GM10266 (cell line): ENCODE results near the gene AGTPBP1.

ENCODE experiments used
- DNase-seq: peaks from one replicate; pipeline ENCODE4 v3.0.0; 2012; ENCODE audit errors: extremely low spot score
- TF ChIP-seq, protein P1 (sequence below): IDR thresholded peaks from 2 replicates; pipeline ENCODE4 v1.5.1; 2012; ENCODE audit warnings: mild to moderate bottlenecking, low read depth; ENCODE audit not compliant: control insufficient read depth, insufficient read depth; ENCODE audit errors: missing control alignments

The AGTPBP1 gene

DNA sequence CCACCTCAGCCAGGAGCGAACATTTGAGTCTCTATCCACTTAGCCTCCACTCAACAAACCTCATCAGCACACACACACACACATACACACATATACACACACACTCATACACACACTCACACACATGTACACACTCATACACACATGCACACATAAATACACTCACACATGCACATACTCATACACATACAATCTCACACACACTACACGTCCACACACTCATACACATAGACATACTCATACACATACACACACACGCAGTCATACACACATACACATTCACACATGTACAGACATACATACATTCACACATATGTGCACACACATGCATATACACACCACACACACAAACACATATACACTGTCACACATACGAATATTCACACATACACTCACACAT, 208.2 kb downstream of the AGTPBP1 start:
- TF ChIP-seq, protein P1, sequence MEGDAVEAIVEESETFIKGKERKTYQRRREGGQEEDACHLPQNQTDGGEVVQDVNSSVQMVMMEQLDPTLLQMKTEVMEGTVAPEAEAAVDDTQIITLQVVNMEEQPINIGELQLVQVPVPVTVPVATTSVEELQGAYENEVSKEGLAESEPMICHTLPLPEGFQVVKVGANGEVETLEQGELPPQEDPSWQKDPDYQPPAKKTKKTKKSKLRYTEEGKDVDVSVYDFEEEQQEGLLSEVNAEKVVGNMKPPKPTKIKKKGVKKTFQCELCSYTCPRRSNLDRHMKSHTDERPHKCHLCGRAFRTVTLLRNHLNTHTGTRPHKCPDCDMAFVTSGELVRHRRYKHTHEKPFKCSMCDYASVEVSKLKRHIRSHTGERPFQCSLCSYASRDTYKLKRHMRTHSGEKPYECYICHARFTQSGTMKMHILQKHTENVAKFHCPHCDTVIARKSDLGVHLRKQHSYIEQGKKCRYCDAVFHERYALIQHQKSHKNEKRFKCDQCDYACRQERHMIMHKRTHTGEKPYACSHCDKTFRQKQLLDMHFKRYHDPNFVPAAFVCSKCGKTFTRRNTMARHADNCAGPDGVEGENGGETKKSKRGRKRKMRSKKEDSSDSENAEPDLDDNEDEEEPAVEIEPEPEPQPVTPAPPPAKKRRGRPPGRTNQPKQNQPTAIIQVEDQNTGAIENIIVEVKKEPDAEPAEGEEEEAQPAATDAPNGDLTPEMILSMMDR, result no peak
- DNase-seq, result no peak

DNA sequence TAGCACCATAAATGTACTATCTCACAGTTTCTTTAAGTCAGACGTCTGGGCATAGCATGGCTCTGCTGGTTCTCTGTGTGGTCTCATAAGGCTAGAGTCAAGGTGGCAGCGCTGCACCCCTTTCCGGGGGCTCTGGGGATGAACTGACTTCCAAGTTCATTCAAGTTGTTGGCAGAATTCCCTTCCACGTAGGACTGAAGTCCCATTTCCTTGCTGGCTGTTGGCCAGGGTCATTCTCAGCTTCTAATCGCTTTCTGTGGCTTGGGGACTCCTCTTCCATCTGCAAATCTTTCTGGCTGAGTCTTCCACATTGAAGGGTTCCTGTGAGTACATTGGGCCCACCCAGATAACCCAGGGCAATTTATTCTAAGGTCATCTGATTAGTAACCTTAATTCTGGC, 211.0 kb downstream of the AGTPBP1 start:
- DNase-seq, result no peak
- TF ChIP-seq, protein P1, result no peak

DNA sequence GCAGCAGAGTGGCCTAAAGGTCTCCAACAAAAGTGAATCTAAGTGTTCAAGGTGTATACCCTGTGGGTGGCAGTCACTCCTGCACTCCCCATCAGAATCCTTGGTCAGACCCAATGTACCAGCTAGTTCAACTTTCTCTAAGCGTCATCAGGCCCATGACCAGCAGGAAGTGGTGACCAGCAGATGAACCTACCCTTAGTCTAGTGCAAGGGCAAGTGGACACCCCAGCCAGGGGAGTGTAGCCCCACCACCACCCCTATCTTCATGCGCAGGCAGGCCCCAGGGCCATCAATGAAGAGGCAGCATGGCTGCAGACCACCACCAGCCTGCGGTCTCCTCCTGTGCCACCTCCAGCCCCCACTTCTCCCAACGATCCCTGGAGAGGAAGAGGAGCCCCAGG, 213.1 kb downstream of the AGTPBP1 start:
- no peak for DNase-seq
- TF ChIP-seq, protein P1, result no peak

DNA sequence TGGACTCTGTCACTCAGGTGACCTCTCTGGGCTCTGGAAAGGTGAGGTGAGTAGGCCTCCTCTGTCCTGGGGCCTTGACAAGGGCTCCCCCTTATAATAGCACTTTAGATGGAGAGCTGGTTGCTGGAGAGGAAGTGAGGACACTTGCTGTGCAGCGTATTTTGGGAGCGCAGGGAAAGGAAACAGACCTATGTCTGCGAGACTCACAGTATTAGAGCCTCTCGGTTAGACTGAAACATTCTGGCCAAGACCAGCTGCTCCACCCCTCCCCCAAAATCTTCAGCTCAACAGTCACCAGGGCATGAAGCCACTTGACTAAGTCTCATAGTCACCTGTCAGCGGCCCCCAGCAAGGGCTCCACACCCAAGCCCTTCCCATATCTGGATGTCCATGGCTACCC, 213.6 kb downstream of the AGTPBP1 start:
- TF ChIP-seq, protein P1, result no peak
- no peak for DNase-seq

DNA sequence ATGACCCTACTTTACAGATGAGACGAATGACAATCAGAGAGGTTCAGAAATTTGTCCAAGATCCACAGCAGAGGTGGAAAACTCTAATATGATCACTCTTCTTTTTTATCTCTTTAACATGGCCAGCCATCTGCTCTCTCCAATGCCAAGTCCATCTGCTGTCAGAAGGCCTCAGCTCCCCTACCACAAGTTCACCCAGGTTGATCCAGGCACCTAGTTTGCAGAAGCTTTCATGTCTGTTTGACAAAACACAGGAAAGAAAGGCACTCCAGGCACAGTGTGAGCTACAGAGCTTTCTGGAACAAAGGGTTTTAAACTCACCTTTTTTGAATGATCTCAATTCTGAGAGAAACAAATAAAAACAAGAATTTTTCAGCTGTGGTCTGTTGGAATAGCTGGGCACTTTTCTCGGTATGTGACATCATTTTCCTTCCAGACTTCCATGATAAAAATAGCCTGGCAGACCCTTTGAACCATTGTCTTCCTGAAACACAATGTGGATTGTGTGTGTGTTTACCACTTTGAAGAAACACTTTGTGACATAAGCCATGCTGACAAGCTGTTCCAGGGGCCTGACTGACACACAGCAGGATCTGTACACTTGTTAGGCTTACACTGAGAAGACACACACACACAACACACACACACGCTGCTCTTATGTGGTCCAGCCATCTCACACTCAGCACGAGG, 214.3 kb downstream of the AGTPBP1 start:
- DNase-seq, result no peak
- TF ChIP-seq, protein P1, result no peak

DNA sequence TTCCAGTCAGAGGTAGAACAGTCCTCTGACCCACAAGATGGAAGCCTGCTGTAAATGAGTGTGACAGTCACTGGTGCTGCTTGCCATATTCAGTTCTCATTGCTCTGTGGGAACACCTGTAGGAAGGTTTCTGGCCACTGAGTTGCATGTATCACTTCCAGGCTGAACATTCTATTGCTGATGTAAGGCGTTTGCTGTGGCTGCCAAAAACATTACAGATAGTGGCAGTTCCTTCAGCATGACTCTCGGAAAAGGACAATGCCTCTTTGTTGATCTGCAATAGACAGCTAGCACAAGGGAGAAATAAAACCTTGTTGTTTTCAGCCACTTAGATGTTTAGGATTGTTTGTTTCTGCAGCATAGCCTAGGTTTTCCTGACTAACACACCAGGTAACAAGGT, 217.2 kb downstream of the AGTPBP1 start:
- TF ChIP-seq, protein P1, result no peak
- no peak for DNase-seq

DNA sequence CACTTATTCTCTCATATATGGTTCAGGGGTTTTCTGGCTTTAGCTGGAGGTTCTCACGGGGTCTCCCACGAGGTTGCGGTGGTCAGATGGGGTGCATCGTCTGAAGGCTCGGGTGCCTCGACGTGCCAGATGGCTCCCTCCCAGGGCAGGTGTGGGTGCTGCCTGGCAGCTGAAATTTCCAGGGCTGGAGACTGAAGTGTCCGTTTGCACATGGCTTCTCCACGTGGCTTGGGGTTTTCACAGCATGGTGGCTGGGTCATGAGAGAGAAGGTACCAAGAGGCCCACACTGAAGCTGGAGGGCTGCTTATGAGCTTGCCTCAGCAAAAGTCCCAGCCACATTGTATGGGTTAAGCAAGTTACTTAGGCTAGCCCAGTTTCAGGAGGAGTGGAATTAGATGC, 218.6 kb downstream of the AGTPBP1 start:
- no peak for DNase-seq
- TF ChIP-seq, protein P1, result no peak
